B cell (primary cell): ENCODE data around the gene PTPRU.

Experiments used
- CTCF ChIP-seq: fragments of 200-600 bp; IDR thresholded peaks from one replicate; pipeline ENCODE4 v1.8.0; 2022; ENCODE audit warnings: antibody characterized with exemption, mild to moderate bottlenecking
- EZH2 ChIP-seq: IDR thresholded peaks from 2 replicates; pipeline ENCODE4 v1.6.1; 2012; ENCODE audit warnings: borderline replicate concordance, low read depth, mild to moderate bottlenecking, moderate library complexity, low read length; ENCODE audit not compliant: insufficient read depth, poor library complexity, severe bottlenecking

- TF ChIP-seq CTCF = no peak
- no peak for TF ChIP-seq EZH2
Measured at GRCh38 chr1:29322861-29323585, 86.7 kb downstream of the PTPRU start.
